ENCODE measurements around the gene PLA2G4D.

PLA2G4D gene, protein sequence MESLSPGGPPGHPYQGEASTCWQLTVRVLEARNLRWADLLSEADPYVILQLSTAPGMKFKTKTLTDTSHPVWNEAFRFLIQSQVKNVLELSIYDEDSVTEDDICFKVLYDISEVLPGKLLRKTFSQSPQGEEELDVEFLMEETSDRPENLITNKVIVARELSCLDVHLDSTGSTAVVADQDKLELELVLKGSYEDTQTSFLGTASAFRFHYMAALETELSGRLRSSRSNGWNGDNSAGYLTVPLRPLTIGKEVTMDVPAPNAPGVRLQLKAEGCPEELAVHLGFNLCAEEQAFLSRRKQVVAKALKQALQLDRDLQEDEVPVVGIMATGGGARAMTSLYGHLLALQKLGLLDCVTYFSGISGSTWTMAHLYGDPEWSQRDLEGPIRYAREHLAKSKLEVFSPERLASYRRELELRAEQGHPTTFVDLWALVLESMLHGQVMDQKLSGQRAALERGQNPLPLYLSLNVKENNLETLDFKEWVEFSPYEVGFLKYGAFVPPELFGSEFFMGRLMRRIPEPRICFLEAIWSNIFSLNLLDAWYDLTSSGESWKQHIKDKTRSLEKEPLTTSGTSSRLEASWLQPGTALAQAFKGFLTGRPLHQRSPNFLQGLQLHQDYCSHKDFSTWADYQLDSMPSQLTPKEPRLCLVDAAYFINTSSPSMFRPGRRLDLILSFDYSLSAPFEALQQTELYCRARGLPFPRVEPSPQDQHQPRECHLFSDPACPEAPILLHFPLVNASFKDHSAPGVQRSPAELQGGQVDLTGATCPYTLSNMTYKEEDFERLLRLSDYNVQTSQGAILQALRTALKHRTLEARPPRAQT
- total RNA-seq: 0 to 2.1 (median 0) reads per million in 17 experiments

DNA sequence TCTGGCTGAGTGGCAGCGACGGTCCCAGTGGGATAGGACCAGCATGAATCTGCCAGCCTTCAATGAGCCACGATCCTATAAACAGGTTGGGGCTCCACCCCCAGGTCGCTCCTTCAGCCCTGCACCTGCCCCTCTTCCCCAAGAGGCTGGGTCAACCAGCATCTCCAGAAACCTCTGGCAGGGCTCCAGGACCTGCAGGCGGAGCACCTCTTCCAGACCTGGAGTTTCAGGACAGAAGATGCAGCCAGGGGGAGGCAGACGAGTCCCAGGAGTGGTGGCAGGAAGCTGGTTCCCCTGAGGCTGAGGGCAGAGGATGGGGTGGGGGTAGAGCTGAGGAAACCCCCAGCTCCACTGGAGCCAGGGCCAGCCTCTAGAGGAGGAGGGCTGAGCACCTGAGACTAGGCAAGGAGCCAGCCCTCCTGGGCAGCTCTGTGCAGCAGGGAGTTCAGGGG lies at the start of gene PLA2G4D:
TSS of gene PLA2G4D (minus strand) at position 51 of the 452 bp plus-strand sequence. CDS start 103 bp downstream, outside the sequence.
- DNase-seq: no peak

DNA sequence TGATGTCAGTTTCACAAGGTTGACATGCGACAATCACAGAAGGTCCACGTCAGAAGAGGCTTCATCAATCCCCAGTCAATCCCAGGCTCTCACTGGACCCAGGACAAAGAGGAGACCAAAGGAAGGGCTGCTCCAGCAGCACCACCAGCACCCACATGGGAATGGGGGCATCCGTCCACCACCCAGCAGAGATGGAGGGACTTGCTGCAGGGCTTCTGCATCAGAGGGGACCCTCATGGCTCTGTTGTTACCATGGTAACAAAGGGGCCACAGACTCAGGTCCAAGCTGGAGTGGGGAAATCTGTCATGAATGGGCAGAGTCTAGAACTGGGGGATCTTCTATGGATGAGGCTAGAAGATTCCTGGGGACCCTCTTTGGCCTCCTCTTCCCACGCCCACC lies 49.0 kb upstream of the PLA2G4D start:
- DNase-seq: no peak

DNA sequence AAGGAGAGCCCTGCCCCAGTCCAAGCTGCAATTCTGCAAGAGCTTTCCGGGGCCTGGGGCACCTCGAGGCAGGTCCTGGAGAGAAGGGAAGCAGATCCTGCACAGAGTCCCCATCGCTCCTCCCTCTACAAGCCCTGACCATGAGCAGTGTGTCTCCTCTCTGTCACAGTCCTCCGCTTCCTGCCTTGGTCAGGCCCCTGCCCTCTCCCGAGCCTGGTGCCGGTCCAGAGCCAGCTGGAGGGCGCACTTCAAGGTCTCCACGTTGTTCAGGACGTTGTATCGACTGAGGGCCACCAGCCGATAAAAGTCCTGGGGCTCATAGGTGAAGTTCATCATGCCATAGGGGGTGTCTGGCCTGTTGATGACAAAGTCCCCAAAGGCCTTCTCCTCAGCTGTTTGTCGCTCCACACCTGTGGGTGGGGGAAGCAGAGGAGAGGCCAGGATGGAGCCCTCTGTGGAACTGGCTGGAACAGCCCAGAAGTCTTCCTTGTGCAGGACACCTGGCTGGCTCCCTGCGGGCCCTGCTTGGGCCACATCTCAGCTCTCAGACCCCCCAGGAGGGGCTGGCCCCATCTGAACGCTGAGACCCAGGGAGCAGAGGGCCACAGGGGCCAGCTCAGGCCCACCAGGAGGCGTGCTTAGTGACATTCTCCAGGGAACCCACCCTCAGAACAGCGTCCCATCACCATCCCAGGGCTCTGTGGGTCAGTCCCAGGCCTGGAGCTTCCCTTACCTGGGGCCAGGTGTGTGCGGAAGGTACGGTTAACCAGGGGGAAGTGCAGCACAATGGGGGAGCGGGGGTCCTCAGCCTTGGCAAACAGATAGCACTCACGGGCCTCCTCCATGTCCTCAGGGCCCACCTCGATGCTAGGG lies 47.7 kb upstream of the PLA2G4D start:
- DNase-seq: no peak

DNA sequence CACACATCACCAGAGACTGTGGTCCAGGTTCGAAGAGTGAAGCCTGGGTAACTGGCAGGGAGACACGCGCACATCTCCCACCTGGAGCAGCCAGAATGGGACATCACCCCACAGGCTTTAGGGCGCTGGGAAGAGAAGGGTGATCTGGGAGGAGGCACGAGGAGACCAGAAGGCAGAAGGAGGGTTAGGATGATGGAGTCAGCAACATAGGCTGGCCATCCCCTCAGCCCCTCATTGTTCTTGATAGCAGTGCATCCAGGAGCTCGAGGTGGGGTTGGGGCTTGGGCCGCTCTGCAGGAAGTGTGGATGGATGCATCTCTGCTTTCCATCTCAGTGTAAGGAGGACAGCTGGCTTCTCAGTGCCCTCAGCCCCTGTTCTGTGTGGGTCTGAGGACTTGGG lies 46.9 kb upstream of the PLA2G4D start:
- DNase-seq: no peak

DNA sequence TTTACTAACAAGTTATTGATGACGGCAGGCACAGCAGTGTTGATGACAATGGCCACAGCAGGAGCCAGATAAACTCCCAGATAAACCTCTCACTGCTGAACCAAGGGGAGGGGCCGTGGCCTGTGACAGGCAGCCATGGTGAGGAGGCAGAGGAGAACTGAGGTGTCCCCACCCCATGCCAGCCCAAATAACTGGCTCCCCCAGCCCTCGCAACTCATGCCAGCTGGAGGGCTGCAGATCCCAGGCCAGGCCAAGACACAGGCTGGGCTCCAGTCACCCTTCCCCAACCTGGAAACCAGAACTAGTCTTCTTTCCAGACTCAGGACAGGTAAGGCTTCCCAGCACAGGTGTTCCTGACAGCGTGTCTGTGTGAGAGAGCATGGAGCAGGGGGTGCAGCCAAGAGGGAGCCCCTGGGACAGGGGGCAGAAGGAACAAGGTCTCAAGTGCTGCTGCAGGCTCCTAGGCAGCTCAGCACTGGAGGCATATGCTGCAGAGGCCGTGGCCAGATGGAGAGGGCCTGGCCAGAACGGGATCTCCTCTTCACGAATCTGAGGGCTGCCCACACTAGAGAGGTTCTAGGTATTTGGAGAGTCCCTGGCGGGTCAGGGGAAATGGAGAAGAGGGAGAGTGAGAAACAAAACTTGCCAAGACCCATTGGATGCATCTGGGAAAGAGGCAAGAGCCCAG lies 46.2 kb upstream of the PLA2G4D start:
- DNase-seq: no peak

DNA sequence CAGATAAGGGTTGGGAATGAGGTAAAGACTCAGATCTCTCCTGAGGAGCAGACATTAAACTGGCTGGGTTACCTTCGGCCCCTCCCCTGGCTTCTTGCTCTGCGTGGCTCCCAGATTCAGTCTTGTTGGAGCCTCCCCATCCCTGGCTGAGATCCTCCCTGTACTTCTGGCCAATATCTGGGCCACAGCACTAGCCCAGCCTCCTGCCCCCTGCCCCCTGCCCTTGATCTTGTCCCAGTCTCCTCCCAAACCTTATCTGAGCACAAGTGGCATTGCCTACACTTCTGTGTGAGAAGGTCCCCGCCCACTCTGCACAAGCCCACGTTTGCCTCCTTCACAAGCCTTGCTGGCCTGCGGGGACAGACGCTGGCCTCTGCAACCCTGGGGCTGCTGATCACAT lies 45.2 kb upstream of the PLA2G4D start:
- peak in 3 of 4 experiments; percentile 21 to 42 (median 24) for DNase-seq

DNA sequence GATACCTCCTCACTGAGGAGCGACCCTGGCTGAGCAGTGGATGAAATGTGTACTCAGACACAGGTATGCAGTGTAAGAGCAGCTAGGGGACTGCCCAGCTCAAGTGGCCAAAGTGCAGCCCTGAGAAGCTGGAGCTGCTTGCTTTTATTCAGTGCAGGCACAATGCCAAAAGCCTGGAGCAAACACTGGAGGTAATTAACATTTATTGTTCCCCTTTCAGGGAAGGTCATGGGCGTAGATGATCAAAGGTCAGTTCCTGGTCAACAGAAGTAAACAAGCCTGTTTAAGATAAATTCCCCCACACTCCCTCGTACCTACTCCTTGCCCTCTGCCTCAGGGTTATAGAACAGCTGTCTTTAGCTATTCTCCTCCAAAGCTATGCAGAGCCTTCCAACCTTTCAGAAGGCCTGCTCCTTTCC lies 44.6 kb upstream of the PLA2G4D start:
- peak; percentile 40 to 71 (median 63) for DNase-seq

DNA sequence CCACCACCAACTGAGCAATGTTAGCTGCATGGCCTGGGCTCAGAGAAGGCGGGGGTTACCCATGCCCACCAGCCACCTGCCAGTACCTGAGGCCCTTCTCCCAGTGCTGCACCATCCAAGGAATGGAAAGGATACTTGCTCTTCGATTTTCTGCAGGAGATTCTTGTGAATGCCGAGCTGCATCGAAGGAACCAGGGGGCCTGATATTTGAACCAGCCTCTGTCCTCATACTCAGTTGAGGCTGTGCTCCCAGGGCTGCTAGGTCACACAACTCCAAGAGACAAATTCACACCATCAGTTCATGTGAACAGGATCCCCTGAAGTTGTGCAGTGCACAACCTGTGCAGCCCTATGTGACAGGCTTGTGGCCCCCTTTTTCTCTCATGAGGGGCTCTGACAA lies 44.0 kb upstream of the PLA2G4D start:
- no peak for DNase-seq

DNA sequence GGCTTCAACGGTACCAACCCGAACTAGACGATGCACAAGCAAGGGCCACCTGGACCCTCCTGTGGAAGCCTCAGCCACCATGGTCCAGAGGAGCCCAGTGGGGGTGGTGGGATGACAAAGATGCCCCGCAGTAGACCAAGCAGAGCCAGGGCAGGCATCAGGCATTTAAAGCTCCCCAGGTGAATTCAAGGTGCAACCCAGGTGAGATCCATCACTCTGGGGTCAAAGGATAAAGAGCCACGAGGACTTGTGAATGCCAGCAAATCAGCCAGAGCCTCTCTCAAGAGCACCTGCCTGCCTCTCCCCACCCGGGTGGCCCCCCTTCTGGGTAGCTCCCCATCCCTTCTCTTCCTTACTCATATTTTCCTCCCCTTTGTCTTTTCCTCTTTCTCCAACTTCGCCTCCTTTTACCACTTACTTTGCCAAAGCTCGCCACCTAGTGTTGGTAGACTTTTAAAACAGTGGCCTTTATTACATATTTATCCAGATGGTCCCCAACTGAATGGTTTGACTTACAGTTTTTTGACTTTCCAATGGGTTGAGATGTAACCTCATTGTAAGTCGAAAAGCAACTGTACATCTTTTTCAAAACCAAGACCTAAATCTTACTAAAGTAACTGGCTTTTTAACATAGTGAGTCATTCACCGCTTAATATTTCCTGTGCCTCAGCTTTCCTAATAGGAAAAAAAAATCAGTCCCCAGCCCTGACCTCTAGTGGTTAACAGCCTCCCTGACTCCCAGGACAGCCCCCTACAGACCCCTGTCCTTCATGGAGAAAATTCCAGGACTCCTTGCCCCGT lies 43.3 kb upstream of the PLA2G4D start:
- DNase-seq: peak; percentile 60 to 81 (median 64)

DNA sequence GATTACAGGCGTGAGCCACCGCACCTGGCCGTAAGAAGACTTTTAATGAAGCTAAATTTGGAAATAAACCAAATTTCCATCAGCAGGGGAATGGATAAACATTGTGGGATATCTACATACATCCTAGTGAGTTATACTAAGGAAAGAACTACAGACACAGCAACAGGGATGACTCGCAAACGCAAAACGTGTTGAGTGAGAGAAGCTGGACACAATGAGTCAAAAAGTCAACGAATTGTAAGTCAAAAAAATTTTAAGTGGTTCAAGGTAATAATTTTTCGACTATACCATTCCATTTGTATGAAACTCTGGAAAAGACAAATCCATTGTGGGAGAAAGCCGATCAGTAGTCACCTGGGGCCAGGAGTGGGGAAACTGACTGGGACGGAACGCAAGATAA lies 42.2 kb upstream of the PLA2G4D start:
- no peak for DNase-seq

DNA sequence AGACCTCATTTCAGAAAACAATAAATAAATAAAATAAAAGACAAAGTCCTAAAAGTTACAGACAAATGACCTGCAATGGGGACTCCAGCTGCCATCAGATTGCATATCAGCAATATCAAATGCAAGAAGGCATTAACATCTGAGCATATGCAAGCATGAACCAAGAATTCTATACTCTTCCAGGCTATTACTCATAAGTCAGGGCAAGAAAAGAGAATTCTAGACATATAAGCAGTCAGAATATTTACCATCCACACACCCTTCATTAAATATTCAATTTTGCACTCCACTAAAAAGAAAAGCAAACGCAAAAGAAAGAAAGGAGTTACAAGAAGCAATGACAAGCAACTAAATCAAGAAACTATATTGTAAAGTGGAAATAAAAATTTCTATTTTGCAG lies 41.0 kb upstream of the PLA2G4D start:
- no peak for DNase-seq

DNA sequence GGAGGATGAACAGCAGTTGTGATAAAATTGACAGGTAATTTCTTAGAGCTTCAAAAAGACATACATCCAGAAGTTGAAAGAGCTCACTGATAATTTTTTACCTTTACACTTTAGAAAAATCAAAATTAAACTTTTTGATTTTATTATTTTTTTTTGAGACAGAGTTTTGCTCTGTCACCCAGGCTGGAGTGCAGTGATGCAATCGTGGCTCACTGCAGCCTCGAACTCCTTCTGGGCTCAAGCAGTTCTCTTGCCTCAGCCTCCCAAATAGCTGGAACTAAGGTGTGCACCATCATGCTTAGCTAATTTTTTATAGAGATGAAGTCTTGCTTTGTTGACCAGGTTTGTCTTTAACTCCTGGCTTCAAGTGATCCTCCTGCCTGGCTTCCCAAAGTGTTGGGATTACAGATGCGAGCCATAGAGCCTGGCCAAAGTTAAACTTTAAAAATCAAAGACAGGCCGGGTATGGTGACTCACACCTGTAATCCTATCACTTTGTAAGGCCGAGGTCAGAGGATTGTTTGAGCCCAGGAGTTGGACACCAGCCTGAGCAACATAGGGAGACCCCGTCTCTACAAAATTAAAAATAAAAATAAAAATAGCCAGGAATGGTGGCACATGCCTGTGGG lies 40.4 kb upstream of the PLA2G4D start:
- no peak for DNase-seq

DNA sequence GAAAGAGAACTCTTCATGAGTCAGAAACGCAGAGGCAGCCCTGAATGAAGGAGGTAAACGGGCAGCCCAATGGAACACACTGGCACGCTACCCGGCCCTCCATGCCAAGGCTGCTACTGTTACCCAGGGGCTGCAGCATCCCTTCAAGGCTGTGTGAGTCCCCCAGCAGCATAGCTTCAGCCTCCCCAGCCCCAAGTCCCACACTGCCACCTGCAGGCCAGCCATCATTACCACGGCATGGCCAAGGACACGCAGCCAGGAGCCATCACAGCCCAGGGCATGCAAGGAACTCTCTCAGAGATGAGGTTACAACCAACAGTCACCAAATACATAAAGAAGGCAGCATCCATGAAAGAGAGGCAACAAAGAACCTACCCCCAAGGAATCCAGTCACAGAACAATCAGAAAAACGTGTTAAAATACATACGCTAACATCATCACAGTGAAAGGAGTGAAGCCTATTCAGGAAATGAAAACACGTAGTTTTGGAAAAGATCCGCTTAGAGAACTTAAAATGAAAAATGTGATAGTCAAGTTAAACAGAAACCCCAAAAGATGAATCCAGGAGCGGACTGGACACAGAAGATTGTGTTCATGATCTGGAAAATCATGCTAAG lies 39.6 kb upstream of the PLA2G4D start:
- peak; percentile 73 to 86 (median 78) for DNase-seq

DNA sequence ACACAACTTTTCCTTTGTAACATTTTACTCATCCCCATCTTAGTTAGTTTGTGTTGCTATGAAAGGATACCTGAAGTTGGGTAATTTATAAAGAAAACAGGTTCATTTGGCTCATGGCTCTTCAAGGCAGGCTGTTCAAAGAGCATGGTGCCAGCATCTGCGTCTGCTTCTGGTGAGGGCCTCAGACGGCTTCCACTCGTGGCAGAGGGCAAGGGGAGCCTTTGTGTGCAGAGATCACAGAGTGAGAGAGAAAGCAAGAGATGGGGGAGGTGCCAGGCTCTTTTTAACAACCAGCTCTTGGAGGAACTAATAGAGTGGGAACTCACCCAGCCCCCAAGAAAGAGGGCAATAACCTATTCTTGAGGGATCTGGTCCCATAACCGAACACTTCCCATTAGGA lies 39.0 kb upstream of the PLA2G4D start:
- DNase-seq: no peak

DNA sequence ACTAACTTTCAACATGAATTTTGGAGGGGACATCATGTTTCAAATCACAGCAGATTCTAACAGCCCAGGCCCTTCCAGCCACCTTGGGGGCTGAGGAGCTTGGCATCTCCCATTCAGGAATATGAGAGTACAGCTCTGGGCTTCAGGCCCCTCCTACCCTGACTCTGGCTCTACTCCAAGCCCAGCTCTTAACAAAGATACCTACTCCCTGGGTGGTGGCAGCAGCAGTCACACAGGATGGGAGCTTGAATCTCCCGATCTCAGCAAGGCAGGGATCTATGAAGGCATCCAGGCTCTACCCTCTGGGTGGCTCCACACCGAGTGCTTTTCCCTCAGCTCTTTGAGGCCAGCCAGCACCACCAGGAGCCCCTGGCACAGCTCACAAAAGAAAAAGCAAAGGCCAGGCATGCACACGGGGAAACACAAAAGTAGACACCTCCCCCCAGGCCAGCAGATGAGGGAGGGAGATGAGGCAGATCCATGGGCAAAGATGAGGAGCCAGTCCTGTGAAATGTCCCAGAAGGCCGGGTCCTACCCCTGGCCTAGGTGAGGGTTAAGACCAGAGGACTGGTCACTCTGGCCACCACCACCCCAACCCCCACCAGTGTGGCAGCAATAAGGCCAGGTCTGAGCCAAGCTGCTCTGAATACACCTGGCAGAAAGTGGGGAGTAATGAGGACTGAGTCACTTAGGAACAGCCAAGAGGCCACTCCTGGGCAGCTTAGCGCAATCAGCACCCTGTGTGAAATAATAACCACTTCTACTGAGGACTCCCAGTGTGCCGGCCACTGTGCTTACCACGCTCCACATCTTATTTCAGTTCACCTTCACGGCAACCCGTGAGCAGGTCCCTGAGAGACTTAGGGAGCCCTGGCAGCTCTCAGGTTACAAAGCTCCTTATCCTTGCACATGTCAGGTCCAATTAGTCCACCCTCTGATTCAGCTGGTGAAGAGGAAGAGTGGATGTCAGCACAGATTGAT lies 37.8 kb upstream of the PLA2G4D start:
- no peak for DNase-seq

DNA sequence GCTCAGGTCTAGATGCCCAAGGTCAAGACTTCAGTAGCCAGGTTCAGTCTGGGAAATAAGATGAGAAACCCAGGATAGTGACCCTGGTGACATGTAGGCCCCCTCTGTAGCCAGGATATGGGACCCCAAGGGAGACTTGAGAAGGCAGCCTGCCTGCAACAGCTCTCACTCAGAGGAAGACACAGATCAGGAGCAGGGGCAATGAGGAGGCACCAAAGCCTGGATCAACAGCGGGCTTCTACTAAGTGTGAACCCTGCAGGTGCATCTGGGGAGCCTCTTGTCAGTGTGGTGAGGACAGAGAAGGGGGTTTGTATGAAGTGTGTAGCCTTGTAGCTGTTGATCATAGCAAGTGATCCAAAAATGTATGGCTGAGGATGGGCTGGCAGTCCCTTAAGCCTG lies 36.6 kb upstream of the PLA2G4D start:
- DNase-seq: no peak

DNA sequence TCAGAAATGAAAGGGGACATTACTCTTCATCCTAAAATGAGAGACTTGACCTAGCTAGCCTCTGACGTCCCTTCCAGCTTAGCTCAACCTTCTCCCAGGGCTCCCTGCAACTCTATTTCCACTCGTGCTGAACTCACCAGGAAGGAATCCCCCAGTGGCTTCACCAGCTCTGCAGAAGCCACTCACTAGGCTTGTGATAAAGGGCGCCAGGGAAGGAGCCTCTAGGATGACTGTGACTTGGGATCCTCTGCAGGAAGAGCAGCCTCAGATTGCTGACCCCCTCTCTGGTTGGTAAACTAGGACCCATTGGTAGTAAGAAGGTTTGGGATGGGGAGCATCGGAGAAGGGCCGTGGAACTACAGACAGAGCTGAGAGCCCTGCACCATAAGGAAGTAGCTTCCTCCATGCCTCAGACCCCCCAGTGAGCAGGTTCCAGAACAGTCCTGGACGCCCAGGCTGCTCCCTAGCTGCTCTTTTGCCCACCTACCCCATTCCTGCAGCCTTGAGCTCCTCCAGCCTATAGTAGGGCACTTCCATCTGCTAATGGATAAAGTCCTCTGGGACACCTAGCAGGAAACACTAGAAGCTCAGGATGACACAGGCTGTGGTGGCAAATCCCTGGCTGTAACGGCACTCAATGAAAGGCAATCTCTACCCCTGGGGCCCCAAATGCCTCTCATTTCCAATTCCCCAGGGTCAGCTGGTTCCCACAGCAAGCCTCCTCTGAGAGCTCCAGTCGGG lies 36.1 kb upstream of the PLA2G4D start:
- DNase-seq: no peak

DNA sequence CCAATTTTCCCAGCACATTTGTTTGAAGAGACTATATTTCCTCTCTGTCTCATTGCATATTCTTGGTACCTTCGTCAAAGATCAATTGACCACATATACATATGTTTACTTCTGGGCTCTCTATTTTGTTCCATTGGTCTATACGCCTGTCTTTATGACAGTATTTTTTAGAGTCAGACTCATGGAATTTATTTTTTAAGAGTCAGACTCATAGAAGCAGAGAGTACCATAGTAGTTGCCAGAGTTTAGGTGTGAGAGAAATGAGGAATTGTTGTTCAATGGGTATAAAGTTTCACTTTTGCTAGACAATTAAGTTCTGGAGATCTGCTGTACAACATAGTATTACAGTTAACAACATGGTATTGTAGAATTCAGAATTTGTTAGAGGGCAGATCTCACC lies 35.0 kb upstream of the PLA2G4D start:
- DNase-seq: no peak

All from suppressor macrophage (primary cell).